Measurements from ENCODE around the gene KCNV2.

KCNV2 gene

GRCh38 chr9:2717385-2717784, at the start of gene KCNV2:
Gene KCNV2 (plus strand): TSS chr9:2717510. CDS start chr9:2717740, 230 bp downstream.
- no peak for DNase-seq (ENCODE audit: low read depth in 2 of 2)
- no peak within 1 kb of the TSS for H3K4me3 ChIP-seq (replicated peaks in 1 of 2; ENCODE audit: low read depth in 2 of 2, low read length in 2 of 2)
- no peak for TF ChIP-seq CTCF (IDR thresholded peaks at IDR 0.05; ENCODE audit: low read depth, low read length)

- no peak for TF ChIP-seq CTCF (IDR thresholded peaks at IDR 0.05; ENCODE audit: low read depth, low read length)
- DNase-seq (ENCODE audit: low read depth in 2 of 2): no peak
- H3K4me3 ChIP-seq (replicated peaks in 1 of 2; ENCODE audit: low read depth in 2 of 2, low read length in 2 of 2): no peak overlapping the region
Measured at GRCh38 chr9:2673161-2673560, 44.1 kb upstream of the KCNV2 start.

- no peak for TF ChIP-seq CTCF (IDR thresholded peaks at IDR 0.05; ENCODE audit: low read depth, low read length)
- no peak overlapping the region for H3K4me3 ChIP-seq (replicated peaks in 1 of 2; ENCODE audit: low read depth in 2 of 2, low read length in 2 of 2)
- DNase-seq (ENCODE audit: low read depth in 2 of 2): no peak
Measured at GRCh38 chr9:2674141-2674824, 43.0 kb upstream of the KCNV2 start.

- no peak for TF ChIP-seq CTCF (IDR thresholded peaks at IDR 0.05; ENCODE audit: low read depth, low read length)
- DNase-seq (ENCODE audit: low read depth in 2 of 2): no peak
- H3K4me3 ChIP-seq (replicated peaks in 1 of 2; ENCODE audit: low read depth in 2 of 2, low read length in 2 of 2): no peak overlapping the region
Measured at GRCh38 chr9:2675834-2676233, 41.5 kb upstream of the KCNV2 start.

- no peak for DNase-seq (ENCODE audit: low read depth in 2 of 2)
Measured at GRCh38 chr9:2676466-2676865, 40.8 kb upstream of the KCNV2 start.

GRCh38 chr9:2677915-2678889, 39.1 kb upstream of the KCNV2 start:
- H3K4me3 ChIP-seq (replicated peaks in 1 of 2; ENCODE audit: low read depth in 2 of 2, low read length in 2 of 2): no peak overlapping the region
- DNase-seq (ENCODE audit: low read depth in 2 of 2): no peak
- no peak for TF ChIP-seq CTCF (IDR thresholded peaks at IDR 0.05; ENCODE audit: low read depth, low read length)

More at GRCh38 chr9:2676466-2676865, 40.8 kb upstream of the KCNV2 start:
- H3K4me3 ChIP-seq (replicated peaks in 1 of 2; ENCODE audit: low read depth in 2 of 2, low read length in 2 of 2): no peak overlapping the region
- no peak for TF ChIP-seq CTCF (IDR thresholded peaks at IDR 0.05; ENCODE audit: low read depth, low read length)
